GM18526 (cell line): Measurements from ENCODE around the gene RAP1GAP.

Experiments used
- POLR2A ChIP-seq: IDR thresholded peaks from 3 replicates; pipeline ENCODE4 v1.6.1; 2011; ENCODE audit not compliant: insufficient read length; ENCODE audit errors: extremely low read depth

Gene RAP1GAP

GRCh38 chr1:21573971-21574465 lies 95.1 kb downstream of the RAP1GAP start:
- no peak for TF ChIP-seq POLR2A

- TF ChIP-seq POLR2A, result no peak
These were observed 95.7 kb downstream of the RAP1GAP start for GRCh38 chr1:21573475-21573874.

- no peak for TF ChIP-seq POLR2A
These were observed 96.4 kb downstream of the RAP1GAP start for GRCh38 chr1:21572735-21573277.

GRCh38 chr1:21572221-21572620 lies 96.9 kb downstream of the RAP1GAP start:
- no peak for TF ChIP-seq POLR2A

- TF ChIP-seq POLR2A, result no peak
These were observed 98.3 kb downstream of the RAP1GAP start for GRCh38 chr1:21570885-21571284.

GRCh38 chr1:21570528-21570875 lies 98.7 kb downstream of the RAP1GAP start:
- TF ChIP-seq POLR2A, result no peak

- no peak for TF ChIP-seq POLR2A
These were observed 99.2 kb downstream of the RAP1GAP start for GRCh38 chr1:21569820-21570527.

GRCh38 chr1:21568809-21569385 lies 100.3 kb downstream of the RAP1GAP start:
- no peak for TF ChIP-seq POLR2A

GRCh38 chr1:21568006-21568746 lies 101.0 kb downstream of the RAP1GAP start:
- no peak for TF ChIP-seq POLR2A

- no peak for TF ChIP-seq POLR2A
These were observed 101.7 kb downstream of the RAP1GAP start for GRCh38 chr1:21567241-21568005.

GRCh38 chr1:21565285-21565684 lies 103.9 kb downstream of the RAP1GAP start:
- no peak for TF ChIP-seq POLR2A

GRCh38 chr1:21564521-21565095 lies 104.5 kb downstream of the RAP1GAP start:
- no peak for TF ChIP-seq POLR2A

- TF ChIP-seq POLR2A, result no peak
These were observed 105.2 kb downstream of the RAP1GAP start for GRCh38 chr1:21563971-21564370.

GRCh38 chr1:21562896-21563295 lies 106.3 kb downstream of the RAP1GAP start:
- no peak for TF ChIP-seq POLR2A

- TF ChIP-seq POLR2A, result no peak
These were observed 108.1 kb downstream of the RAP1GAP start for GRCh38 chr1:21560916-21561638.
